AG09309 (cell line): Measurements from ENCODE around the gene ADAMTS17.

Source experiments
- DNase-seq: peaks from one replicate; pipeline ENCODE4 v3.0.0-alpha.2; 2010; ENCODE audit warnings: low read depth
- H3K4me3 ChIP-seq: 2 replicates; pipeline ENCODE4 v1.5.1; 2011; ENCODE audit warnings: mild to moderate bottlenecking, low read depth, low read length, moderate library complexity; ENCODE audit not compliant: control insufficient read depth
- CTCF ChIP-seq: IDR thresholded peaks from 2 replicates; pipeline ENCODE4 v1.5.1; 2011; ENCODE audit warnings: mild to moderate bottlenecking, low read depth, low read length, inconsistent platforms; ENCODE audit not compliant: insufficient read depth, control insufficient read depth; ENCODE audit errors: missing control alignments

ADAMTS17 gene

GRCh38 chr15:100018191-100018590, 323.6 kb downstream of the ADAMTS17 start:
- TF ChIP-seq CTCF = no peak
- H3K4me3 ChIP-seq = no peak overlapping the region
- no peak for DNase-seq

GRCh38 chr15:100017140-100017539, 324.6 kb downstream of the ADAMTS17 start:
- H3K4me3 ChIP-seq = no peak overlapping the region
- no peak for TF ChIP-seq CTCF
- no peak for DNase-seq

GRCh38 chr15:100016632-100017031, 325.1 kb downstream of the ADAMTS17 start:
- no peak for DNase-seq
- TF ChIP-seq CTCF = no peak
- H3K4me3 ChIP-seq = no peak overlapping the region

GRCh38 chr15:100011235-100011634, 330.5 kb downstream of the ADAMTS17 start:
- H3K4me3 ChIP-seq = no peak overlapping the region
- no peak for DNase-seq
- TF ChIP-seq CTCF = no peak

- no peak overlapping the region for H3K4me3 ChIP-seq
- TF ChIP-seq CTCF = no peak
- DNase-seq = no peak
Observed at GRCh38 chr15:100009372-100009771, 332.4 kb downstream of the ADAMTS17 start.

- TF ChIP-seq CTCF = no peak
- DNase-seq = no peak
- no peak overlapping the region for H3K4me3 ChIP-seq
Observed at GRCh38 chr15:100008258-100008657, 333.5 kb downstream of the ADAMTS17 start.

GRCh38 chr15:100007609-100008008, 334.2 kb downstream of the ADAMTS17 start:
- DNase-seq = no peak
- TF ChIP-seq CTCF = no peak
- no peak overlapping the region for H3K4me3 ChIP-seq
